Fibroblast of lung (primary cell): ENCODE results near the gene MTAP. TPM values are rescaled to one million over a fixed set of nuclear protein-coding genes. Genes with fewer than 3 reads are reported as not detected.

Experiments used
- DNase-seq, 2 donors: peaks; one replicate each; pipeline versions ENCODE4 v3.0.0 to v3.0.0-alpha.2; 2010; ENCODE audit warnings: low read depth in 2 of 2
- H2AFZ ChIP-seq: 2 replicates; pipeline ENCODE4 v1.5.1; 2012; ENCODE audit warnings: low read length, control low read depth, inconsistent platforms
- H3K27ac ChIP-seq: 2 replicates; pipeline ENCODE4 v1.5.1; 2011; ENCODE audit warnings: low read length, control low read depth; ENCODE audit not compliant: insufficient read depth
- H3K27me3 ChIP-seq: 2 replicates; pipeline ENCODE4 v1.5.1; 2011; ENCODE audit warnings: mild to moderate bottlenecking, low read length; ENCODE audit not compliant: control insufficient read depth, insufficient read depth
- H3K36me3 ChIP-seq: 2 replicates; pipeline ENCODE4 v1.5.1; 2011; ENCODE audit warnings: low read length; ENCODE audit not compliant: control insufficient read depth, insufficient read depth
- H3K4me1 ChIP-seq: 2 replicates; pipeline ENCODE4 v1.5.1; 2011; ENCODE audit warnings: low read length; ENCODE audit not compliant: control insufficient read depth, insufficient read depth; ENCODE audit errors: extremely low read depth
- H3K4me2 ChIP-seq: 2 replicates; pipeline ENCODE4 v1.5.1; 2011; ENCODE audit warnings: low read length, control low read depth; ENCODE audit not compliant: insufficient read depth; ENCODE audit errors: extremely low read depth
- H3K4me3 ChIP-seq, 4 experiments: fragments of 200-600 bp in 1 of 4; sonication (generic) in 1 of 4; replicated peaks in 1 of 4; 2 replicates each; pipeline ENCODE4 v1.5.1; 2011 to 2016; ENCODE audit warnings: low read length in 4 of 4, low read depth in 3 of 4, mild to moderate bottlenecking in 3 of 4, control low read depth in 2 of 4, inconsistent platforms in 1 of 4, mixed read lengths in 1 of 4; ENCODE audit not compliant: insufficient read depth in 1 of 4; ENCODE audit errors: control extremely low read depth in 1 of 4
- H3K79me2 ChIP-seq: 2 replicates; pipeline ENCODE4 v1.5.1; 2012; ENCODE audit warnings: mild to moderate bottlenecking, low read length, inconsistent platforms; ENCODE audit not compliant: control insufficient read depth, insufficient read depth
- H3K9ac ChIP-seq: 2 replicates; pipeline ENCODE4 v1.5.1; 2011; ENCODE audit warnings: mild to moderate bottlenecking, low read length, control low read depth; ENCODE audit not compliant: insufficient read depth
- H3K9me3 ChIP-seq: 2 replicates; pipeline ENCODE4 v1.5.1; 2012; ENCODE audit warnings: low read depth, low read length; ENCODE audit not compliant: control insufficient read depth, insufficient read depth
- H4K20me1 ChIP-seq: 2 replicates; pipeline ENCODE4 v1.5.1; 2011; ENCODE audit warnings: low read length; ENCODE audit not compliant: control insufficient read depth, insufficient read depth; ENCODE audit errors: extremely low read depth
- CTCF ChIP-seq, 2 donors: IDR thresholded peaks in 1 of 2; conservative IDR thresholded peaks in 1 of 2; 1 replicate in 1 of 2; 2 replicates in 1 of 2; pipeline ENCODE4 v1.5.1; 2011 to 2012; ENCODE audit warnings: low read length in 2 of 2, control low read depth in 1 of 2, inconsistent platforms in 1 of 2, low read depth in 1 of 2, mild to moderate bottlenecking in 1 of 2
- EZH2 ChIP-seq: IDR thresholded peaks from 2 replicates; pipeline ENCODE4 v1.5.1; 2012; ENCODE audit warnings: low read length, control low read depth, mild to moderate bottlenecking; ENCODE audit errors: missing control alignments
- polyA plus RNA-seq, 2 donors: library from polyadenylated mRNA; depleted of rRNA in 1 of 2; stranded (reverse) in 1 of 2; unstranded in 1 of 2; fragments of >200 nt; gene quantifications; 2 replicates each; pipeline ENCODE4 v1.2.1, GENCODE V29; 2011 to 2012; ENCODE audit warnings: missing spikeins in 1 of 2
- total RNA-seq: library from RNA; depleted of rRNA; stranded (reverse); fragments of >200 nt; gene quantifications from 2 replicates; pipeline ENCODE4 v1.2.1, GENCODE V29; 2014

Gene MTAP
- total and polyA plus RNA-seq, 2 donors (not counting 1 experiment from before 2014, with no cell fraction given), result 20.0 to 27.6 TPM

GRCh38 chr9:21902136-21902535, 99.7 kb downstream of the MTAP start:
- peak in 1 of 2 donors; percentile 10 for DNase-seq

GRCh38 chr9:21903380-21903965, 101.0 kb downstream of the MTAP start:
- peaks cover 3% of the 10 kb centered on the region for H3K4me1 ChIP-seq
- TF ChIP-seq EZH2, result no peak
- no peak for TF ChIP-seq CTCF (conservative IDR thresholded peaks at IDR 0.05 in 1 of 2, IDR thresholded peaks at IDR 0.05 in 1 of 2; ENCODE audit: low read depth in 1 of 2, low read length in 2 of 2)
- no peak overlapping the region for H2AFZ ChIP-seq
- no peak overlapping the region for H3K4me3 ChIP-seq
- no peaks in the 10 kb centered on the region for H3K36me3 ChIP-seq
- no peaks in the 10 kb centered on the region for H3K9me3 ChIP-seq
- H3K27me3 ChIP-seq, result no peaks in the 10 kb centered on the region
- H3K9ac ChIP-seq, result no peak overlapping the region
- no peaks in the 10 kb centered on the region for H4K20me1 ChIP-seq
- H3K79me2 ChIP-seq, result no peaks in the 10 kb centered on the region
- DNase-seq, result no peak
- H3K4me2 ChIP-seq, result no peak overlapping the region
- H3K27ac ChIP-seq, result no peak overlapping the region

More at GRCh38 chr9:21902136-21902535, 99.7 kb downstream of the MTAP start:
- no peak overlapping the region for H3K4me2 ChIP-seq
- peaks cover 3% of the 10 kb centered on the region for H3K4me1 ChIP-seq
- no peak overlapping the region for H3K4me3 ChIP-seq
- no peaks in the 10 kb centered on the region for H3K36me3 ChIP-seq
- H3K27ac ChIP-seq, result no peak overlapping the region
- H3K79me2 ChIP-seq, result no peaks in the 10 kb centered on the region
- H3K27me3 ChIP-seq, result no peaks in the 10 kb centered on the region
- H3K9ac ChIP-seq, result no peak overlapping the region
- H3K9me3 ChIP-seq, result no peaks in the 10 kb centered on the region
- TF ChIP-seq EZH2, result no peak
- no peak for TF ChIP-seq CTCF (conservative IDR thresholded peaks at IDR 0.05 in 1 of 2, IDR thresholded peaks at IDR 0.05 in 1 of 2; ENCODE audit: low read depth in 1 of 2, low read length in 2 of 2)
- no peak overlapping the region for H2AFZ ChIP-seq
- no peaks in the 10 kb centered on the region for H4K20me1 ChIP-seq

GRCh38 chr9:21904371-21904770, 101.9 kb downstream of the MTAP start:
- Histone ChIP-seq H3K36me3 (no peaks in the 10 kb centered on the region), H3K4me3 (no peak overlapping the region), H3K4me2 (no peak overlapping the region), H3K79me2 (no peaks in the 10 kb centered on the region), H4K20me1 (no peaks in the 10 kb centered on the region), H3K27ac (no peak overlapping the region), H3K9ac (no peak overlapping the region), H3K27me3 (no peaks in the 10 kb centered on the region), H3K9me3 (no peaks in the 10 kb centered on the region), H2AFZ (no peak overlapping the region), H3K4me1 (peaks cover 3% of the 10 kb centered on the region)
- TF ChIP-seq EZH2 (no peak), CTCF (conservative IDR thresholded peaks at IDR 0.05 in 1 of 2, IDR thresholded peaks at IDR 0.05 in 1 of 2; ENCODE audit: low read depth in 1 of 2, low read length in 2 of 2) (no peak)
- DNase-seq, result peak in 1 of 2 donors; percentile 65
